Caco-2 (cell line): ENCODE measurements around the gene CDC42BPB. TPM values are rescaled to one million over a fixed set of nuclear protein-coding genes. Genes with fewer than 3 reads are reported as not detected.

Experiments
- BruUV-seq: library from RNA; stranded (reverse); fragments of 400-500 nt; replicated peaks from 2 replicates; lab custom pipeline; 2021; lab: Mats Ljungman, UMichigan
- CTCF ChIA-PET: fragments of 300-600 bp; sonication (Branson Sonifier 250); formaldehyde crosslinking; loops from one replicate; lab custom pipeline; 2022; ENCODE audit warnings: antibody characterized with exemption; lab: Charles Lee
- POLR2A ChIA-PET: fragments of 300-600 bp; sonication (Branson Sonifier 250); formaldehyde crosslinking; loops from one replicate; lab custom pipeline; 2022; ENCODE audit warnings: antibody characterized with exemption; lab: Charles Lee
- DNase-seq, 2 experiments: peaks; one replicate each; pipeline versions ENCODE4 v3.0.0 to v3.0.0-alpha.2; 2020 to 2022
- H3K27me3 ChIP-seq: replicated peaks from 2 replicates; pipeline ENCODE4 v1.6.0; 2011; ENCODE audit warnings: low read length; ENCODE audit not compliant: control insufficient read depth, insufficient read depth
- H3K36me3 ChIP-seq: 2 replicates; pipeline ENCODE4 v1.5.1; 2011; ENCODE audit warnings: low read length; ENCODE audit not compliant: control insufficient read depth, insufficient read depth
- H3K4me1 ChIP-seq: fragments of 250-450 bp; sonication (Bioruptor Pico); 2 replicates; pipeline ENCODE4 v1.5.1; 2020; ENCODE audit warnings: mild to moderate bottlenecking
- H3K4me3 ChIP-seq: 2 replicates; pipeline ENCODE4 v1.5.1; 2011; ENCODE audit warnings: low read depth, mild to moderate bottlenecking, control low read depth, low read length
- H3K9me3 ChIP-seq: fragments of 250-450 bp; sonication (Bioruptor Pico); 2 replicates; pipeline ENCODE4 v1.5.1; 2020; ENCODE audit warnings: mild to moderate bottlenecking, moderate library complexity
- H3K27ac Mint-ChIP-seq: one replicate; pipeline ENCODE4 v1.8.0; 2022; ENCODE audit warnings: mixed read lengths; ENCODE audit not compliant: unreplicated experiment
- H3K27me3 Mint-ChIP-seq: one replicate; pipeline ENCODE4 v1.8.0; 2022; ENCODE audit warnings: mixed read lengths; ENCODE audit not compliant: insufficient read depth, unreplicated experiment
- H3K36me3 Mint-ChIP-seq: one replicate; pipeline ENCODE4 v1.8.0; 2022; ENCODE audit warnings: mild to moderate bottlenecking, mixed read lengths; ENCODE audit not compliant: insufficient read depth, unreplicated experiment
- H3K4me1 Mint-ChIP-seq: one replicate; pipeline ENCODE4 v1.8.0; 2022; ENCODE audit warnings: low read depth, mixed read lengths; ENCODE audit not compliant: unreplicated experiment
- H3K4me3 Mint-ChIP-seq: one replicate; pipeline ENCODE4 v1.8.0; 2022; ENCODE audit warnings: mild to moderate bottlenecking, moderate library complexity, mixed read lengths; ENCODE audit not compliant: unreplicated experiment
- H3K9me3 Mint-ChIP-seq: one replicate; pipeline ENCODE4 v1.8.0; 2022; ENCODE audit warnings: mixed read lengths; ENCODE audit not compliant: unreplicated experiment
- intact Hi-C: fragments of 100-400 bp; cut with micrococcal nuclease; formaldehyde crosslinking; loops from one replicate; pipeline ENCODE4 v1.10.0; 2022; ENCODE audit not compliant: unreplicated experiment
- total RNA-seq: library from RNA; stranded (reverse); gene quantifications from 2 replicates; pipeline ENCODE4 v1.2.3, GENCODE V29; 2022
- TF ChIP-seq, protein P1 (sequence below), 2 experiments: fragments of 200-600 bp in 1 of 2; IDR thresholded peaks; 1 replicate in 1 of 2; 2 replicates in 1 of 2; pipeline versions ENCODE4 v1.5.1 to v1.8.0; 2011 to 2022; ENCODE audit warnings: antibody characterized with exemption in 1 of 2, control low read depth in 1 of 2, inconsistent platforms in 1 of 2, low read depth in 1 of 2, low read length in 1 of 2, mild to moderate bottlenecking in 1 of 2, moderate library complexity in 1 of 2; ENCODE audit not compliant: insufficient read depth in 1 of 2, severe bottlenecking in 1 of 2, unreplicated experiment in 1 of 2

CDC42BPB gene
- total RNA-seq, 1 experiment from 2014 or later: 55.1 TPM

DNA sequence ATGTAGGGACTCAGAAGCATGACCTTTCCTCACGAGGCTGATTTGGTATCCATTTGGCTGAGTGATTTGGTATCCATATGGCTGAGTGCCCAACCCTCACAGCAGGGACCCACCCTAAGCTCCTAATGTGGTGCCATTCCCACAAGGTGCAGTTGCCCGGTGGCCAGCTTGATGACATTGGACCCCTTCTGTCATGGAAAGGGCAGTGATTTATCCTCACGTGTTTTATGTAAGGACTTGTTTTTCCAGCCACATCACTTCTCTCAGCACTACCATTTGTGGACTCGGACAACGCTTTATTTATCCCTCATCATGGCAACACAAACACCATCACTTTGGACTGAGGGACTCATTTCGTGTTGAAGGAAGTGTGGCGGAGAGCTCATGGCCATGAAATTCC, 8.5 kb upstream of the CDC42BPB start:
- TF ChIP-seq, protein P1, sequence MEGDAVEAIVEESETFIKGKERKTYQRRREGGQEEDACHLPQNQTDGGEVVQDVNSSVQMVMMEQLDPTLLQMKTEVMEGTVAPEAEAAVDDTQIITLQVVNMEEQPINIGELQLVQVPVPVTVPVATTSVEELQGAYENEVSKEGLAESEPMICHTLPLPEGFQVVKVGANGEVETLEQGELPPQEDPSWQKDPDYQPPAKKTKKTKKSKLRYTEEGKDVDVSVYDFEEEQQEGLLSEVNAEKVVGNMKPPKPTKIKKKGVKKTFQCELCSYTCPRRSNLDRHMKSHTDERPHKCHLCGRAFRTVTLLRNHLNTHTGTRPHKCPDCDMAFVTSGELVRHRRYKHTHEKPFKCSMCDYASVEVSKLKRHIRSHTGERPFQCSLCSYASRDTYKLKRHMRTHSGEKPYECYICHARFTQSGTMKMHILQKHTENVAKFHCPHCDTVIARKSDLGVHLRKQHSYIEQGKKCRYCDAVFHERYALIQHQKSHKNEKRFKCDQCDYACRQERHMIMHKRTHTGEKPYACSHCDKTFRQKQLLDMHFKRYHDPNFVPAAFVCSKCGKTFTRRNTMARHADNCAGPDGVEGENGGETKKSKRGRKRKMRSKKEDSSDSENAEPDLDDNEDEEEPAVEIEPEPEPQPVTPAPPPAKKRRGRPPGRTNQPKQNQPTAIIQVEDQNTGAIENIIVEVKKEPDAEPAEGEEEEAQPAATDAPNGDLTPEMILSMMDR (IDR thresholded peaks at IDR 0.05; ENCODE audit: insufficient read depth in 1 of 2, low read depth in 1 of 2, low read length in 1 of 2, severe bottlenecking in 1 of 2, unreplicated experiment in 1 of 2): no peak
- H3K4me3 ChIP-seq: no peak overlapping the region
- no peaks in the 10 kb centered on the region for H3K36me3 ChIP-seq
- ChIA-PET CTCF (interaction anchor here (0.6 to 1.0 kb wide), 2 partner anchors 39 to 340 kb away, joined by 3 read pairs; no protein-coding TSS in a partner anchor), POLR2A (no interaction called here)
- BruUV-seq: no TSS peak
- no peak overlapping the region for H3K4me3 Mint-ChIP-seq
- H3K27me3 Mint-ChIP-seq: no peaks in the 10 kb centered on the region
- no peaks in the 10 kb centered on the region for H3K36me3 Mint-ChIP-seq
- no peak for DNase-seq
- H3K4me1 Mint-ChIP-seq: peaks cover 9% of the 10 kb centered on the region
- peaks cover 8% of the 10 kb centered on the region for H3K4me1 ChIP-seq
- H3K9me3 ChIP-seq: no peaks in the 10 kb centered on the region
- no peaks in the 10 kb centered on the region; the same call in 1 of the 2 replicates for H3K27me3 ChIP-seq
- intact Hi-C loops: no loop called here
- H3K27ac Mint-ChIP-seq: no peak overlapping the region
- H3K9me3 Mint-ChIP-seq: no peaks in the 10 kb centered on the region

DNA sequence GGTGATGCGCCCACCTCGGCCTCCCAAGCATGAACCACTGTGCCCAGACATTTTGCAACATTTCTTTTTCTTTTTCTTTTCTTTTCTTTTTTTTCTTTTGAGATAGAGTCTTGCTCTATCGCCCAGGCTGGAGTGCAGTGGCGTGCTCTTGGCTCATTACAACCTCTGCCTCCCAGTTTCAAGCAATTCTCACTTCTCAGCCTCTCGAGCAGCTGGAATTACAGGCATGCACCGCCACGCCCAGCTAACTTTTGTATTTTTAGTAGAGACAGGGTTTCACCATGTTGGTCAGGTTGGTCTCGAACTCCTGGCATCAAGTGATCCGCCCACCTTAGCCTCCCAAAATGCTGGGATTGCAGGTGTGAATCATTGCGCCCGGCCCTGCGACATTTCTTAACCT, 7.6 kb upstream of the CDC42BPB start:
- Histone ChIP-seq H3K9me3 (no peaks in the 10 kb centered on the region), H3K27me3 (no peaks in the 10 kb centered on the region; the same call in 1 of the 2 replicates), H3K4me1 (peaks cover 8% of the 10 kb centered on the region), H3K4me3 (no peak overlapping the region), H3K36me3 (no peaks in the 10 kb centered on the region)
- no peak overlapping the region for H3K27ac Mint-ChIP-seq
- ChIA-PET POLR2A (no interaction called here), CTCF (interaction anchor here (1.0 kb wide), 1 partner anchor 40 kb away, joined by 3 read pairs; no protein-coding TSS in a partner anchor)
- no peak for DNase-seq
- no peaks in the 10 kb centered on the region for H3K36me3 Mint-ChIP-seq
- peaks cover 9% of the 10 kb centered on the region for H3K4me1 Mint-ChIP-seq
- no TSS peak for BruUV-seq
- no peaks in the 10 kb centered on the region for H3K27me3 Mint-ChIP-seq
- H3K4me3 Mint-ChIP-seq: no peak overlapping the region
- TF ChIP-seq, protein P1 (IDR thresholded peaks at IDR 0.05; ENCODE audit: insufficient read depth in 1 of 2, low read depth in 1 of 2, low read length in 1 of 2, severe bottlenecking in 1 of 2, unreplicated experiment in 1 of 2): no peak
- intact Hi-C loops: no loop called here
- H3K9me3 Mint-ChIP-seq: no peaks in the 10 kb centered on the region

DNA sequence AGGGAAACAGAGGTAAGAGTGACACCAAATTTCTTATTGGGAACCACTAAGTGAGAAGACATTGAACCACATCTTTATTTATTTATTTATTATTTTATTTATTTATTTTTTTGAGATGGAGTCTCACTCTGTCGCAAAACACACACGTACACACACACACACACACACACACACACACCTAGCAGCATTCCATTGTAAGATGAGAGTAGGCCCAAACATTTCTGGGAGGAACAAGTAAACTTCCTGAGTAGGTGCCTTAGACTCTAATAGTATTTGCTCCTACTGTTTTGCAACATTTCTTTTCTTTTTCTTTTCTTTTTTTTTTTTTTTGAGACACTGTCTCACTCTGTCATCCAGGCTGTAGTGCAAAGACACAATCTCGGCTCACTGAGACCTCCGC, 7.1 kb upstream of the CDC42BPB start:
- Histone ChIP-seq H3K27me3 (no peaks in the 10 kb centered on the region; the same call in 1 of the 2 replicates), H3K36me3 (no peaks in the 10 kb centered on the region), H3K4me1 (peaks cover 8% of the 10 kb centered on the region), H3K9me3 (no peaks in the 10 kb centered on the region), H3K4me3 (no peak overlapping the region)
- peaks cover 9% of the 10 kb centered on the region for H3K4me1 Mint-ChIP-seq
- no peaks in the 10 kb centered on the region for H3K9me3 Mint-ChIP-seq
- DNase-seq: no peak
- intact Hi-C loops: no loop called here
- no peak overlapping the region for H3K4me3 Mint-ChIP-seq
- POLR2A ChIA-PET: no interaction called here
- no TSS peak for BruUV-seq
- H3K27ac Mint-ChIP-seq: no peak overlapping the region
- TF ChIP-seq, protein P1 (IDR thresholded peaks at IDR 0.05; ENCODE audit: insufficient read depth in 1 of 2, low read depth in 1 of 2, low read length in 1 of 2, severe bottlenecking in 1 of 2, unreplicated experiment in 1 of 2): no peak
- H3K36me3 Mint-ChIP-seq: no peaks in the 10 kb centered on the region
- no peaks in the 10 kb centered on the region for H3K27me3 Mint-ChIP-seq
- CTCF ChIA-PET: no interaction called here
